ENCODE data around the gene MTOR.

GRCh38 chr1:11071463-11072215, 190.7 kb downstream of the MTOR start:
- TF ChIP-seq EZH2 (IDR thresholded peaks at IDR 0.05; ENCODE audit: borderline replicate concordance, insufficient read depth, low read depth, low read length, poor library complexity, severe bottlenecking) = no peak
- TF ChIP-seq, protein P1, sequence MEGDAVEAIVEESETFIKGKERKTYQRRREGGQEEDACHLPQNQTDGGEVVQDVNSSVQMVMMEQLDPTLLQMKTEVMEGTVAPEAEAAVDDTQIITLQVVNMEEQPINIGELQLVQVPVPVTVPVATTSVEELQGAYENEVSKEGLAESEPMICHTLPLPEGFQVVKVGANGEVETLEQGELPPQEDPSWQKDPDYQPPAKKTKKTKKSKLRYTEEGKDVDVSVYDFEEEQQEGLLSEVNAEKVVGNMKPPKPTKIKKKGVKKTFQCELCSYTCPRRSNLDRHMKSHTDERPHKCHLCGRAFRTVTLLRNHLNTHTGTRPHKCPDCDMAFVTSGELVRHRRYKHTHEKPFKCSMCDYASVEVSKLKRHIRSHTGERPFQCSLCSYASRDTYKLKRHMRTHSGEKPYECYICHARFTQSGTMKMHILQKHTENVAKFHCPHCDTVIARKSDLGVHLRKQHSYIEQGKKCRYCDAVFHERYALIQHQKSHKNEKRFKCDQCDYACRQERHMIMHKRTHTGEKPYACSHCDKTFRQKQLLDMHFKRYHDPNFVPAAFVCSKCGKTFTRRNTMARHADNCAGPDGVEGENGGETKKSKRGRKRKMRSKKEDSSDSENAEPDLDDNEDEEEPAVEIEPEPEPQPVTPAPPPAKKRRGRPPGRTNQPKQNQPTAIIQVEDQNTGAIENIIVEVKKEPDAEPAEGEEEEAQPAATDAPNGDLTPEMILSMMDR (IDR thresholded peaks at IDR 0.05) = no peak
